Measurements from ENCODE around the gene LDLRAD4. TPM values are rescaled to one million over a fixed set of nuclear protein-coding genes. Genes with fewer than 3 reads are reported as not detected.

The LDLRAD4 gene
- total RNA-seq, 4 donors from 2014 or later, result 2.7 to 22.5 (median 10.8) TPM

- TF ChIP-seq CTCF (IDR thresholded peaks at IDR 0.05) (no peak), POLR2A (IDR thresholded peaks at IDR 0.05) (no peak)
- no peak for DNase-seq (ENCODE audit: low spot score in 2 of 2)
- H3K4me3 ChIP-seq (ENCODE audit: low read depth, poor library complexity, severe bottlenecking), result no peak overlapping the region
- intact Hi-C loops (cut with DNase I; ENCODE audit: low total_unique reads), result no loop called here
Observed at GRCh38 chr18:13275075-13275474, 56.5 kb downstream of the LDLRAD4 start.

GRCh38 chr18:13276530-13277520 lies 58.3 kb downstream of the LDLRAD4 start:
- DNase-seq (ENCODE audit: low spot score in 2 of 2), result peak in 1 of 2 donors; percentile 74
- 81 to 90% methylated on average over 22 to 23 of the region's 23 CpGs for WGBS, 2 donors
- no peak overlapping the region for H3K4me3 ChIP-seq (ENCODE audit: low read depth, poor library complexity, severe bottlenecking)
- intact Hi-C loops (cut with DNase I; ENCODE audit: low total_unique reads), result no loop called here
- TF ChIP-seq CTCF (IDR thresholded peaks at IDR 0.05) (no peak), POLR2A (IDR thresholded peaks at IDR 0.05) (no peak)

DNA sequence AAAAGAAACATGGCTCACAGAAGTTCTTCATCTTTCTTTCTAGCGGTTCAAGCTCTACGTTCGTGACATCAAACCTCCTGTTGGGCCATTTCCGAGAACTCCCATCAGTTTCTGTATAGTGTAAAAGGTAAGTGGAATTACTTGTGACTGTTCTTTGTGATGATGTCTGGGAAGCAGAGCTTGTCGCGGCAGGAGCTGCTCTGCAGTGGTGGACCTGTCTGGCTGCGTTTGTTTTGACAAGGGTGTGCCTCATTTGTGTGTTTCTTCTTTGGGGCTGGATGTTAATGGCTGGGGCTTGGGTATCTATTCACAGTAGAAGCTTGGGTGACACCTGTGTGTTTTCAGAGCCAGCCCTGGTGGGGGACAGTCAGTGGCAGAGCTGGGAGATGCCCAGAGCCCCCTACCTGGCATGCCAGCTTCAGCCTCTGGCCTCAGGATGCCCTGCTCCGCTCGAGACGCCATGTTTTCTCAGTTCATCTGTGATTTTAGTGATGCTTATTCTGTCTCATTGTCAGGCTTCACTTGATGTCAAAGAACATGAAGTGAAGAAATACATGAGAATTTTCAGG lies 59.6 kb downstream of the LDLRAD4 start:
- H3K4me3 ChIP-seq (ENCODE audit: low read depth, poor library complexity, severe bottlenecking), result no peak overlapping the region
- no peak for TF ChIP-seq POLR2A (IDR thresholded peaks at IDR 0.05)
- TF ChIP-seq CTCF (IDR thresholded peaks at IDR 0.05), result no peak
- 91 to 92% methylated on average over 10 of the region's 10 CpGs for WGBS, 2 donors
- peak in 1 of 2 donors; percentile 72 for DNase-seq (ENCODE audit: low spot score in 2 of 2)
- intact Hi-C loops (cut with DNase I; ENCODE audit: low total_unique reads), result no loop called here

DNA sequence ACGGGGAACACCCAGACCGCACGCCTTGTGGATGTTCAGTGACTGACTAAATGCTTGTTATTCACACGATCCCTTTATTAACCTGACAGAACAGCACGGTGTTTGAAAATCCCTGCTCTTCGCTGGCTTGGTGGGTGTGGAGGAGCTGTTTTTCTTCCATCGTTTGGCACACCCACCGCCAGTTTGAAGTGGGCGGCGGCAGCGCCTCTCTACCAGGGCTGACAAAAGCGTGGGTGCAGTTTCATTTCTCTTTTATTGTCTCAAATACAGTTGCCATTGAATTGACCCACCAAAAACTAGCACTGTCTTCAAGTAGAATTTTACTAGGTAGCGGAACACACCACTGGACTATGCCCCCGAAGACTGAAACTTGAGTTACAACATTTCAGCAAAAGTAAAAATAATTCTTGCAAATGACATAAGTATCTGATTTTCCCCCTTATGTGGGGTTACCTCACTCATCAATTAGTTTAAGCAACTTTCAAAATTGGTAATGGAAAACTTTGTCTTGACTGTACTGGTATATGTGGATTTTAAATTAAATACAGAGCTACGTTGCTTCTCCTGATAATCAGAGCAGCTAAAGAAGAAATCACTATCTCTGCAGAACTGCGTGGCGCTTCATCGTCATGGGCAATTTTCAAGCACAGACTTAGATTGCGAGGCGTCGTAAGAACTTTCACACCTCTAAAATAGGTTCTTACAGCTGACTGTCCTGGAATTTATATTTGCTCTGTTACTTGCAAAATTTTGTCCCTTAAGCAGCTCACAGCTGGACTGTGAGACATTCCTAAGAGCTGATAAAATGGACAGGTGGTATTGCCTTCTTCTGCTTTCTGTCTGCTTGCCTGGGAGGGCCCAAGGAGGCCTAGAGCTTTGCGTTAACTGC lies 60.9 kb downstream of the LDLRAD4 start:
- WGBS, 2 donors, result 76 to 82% methylated on average over 22 of the region's 22 CpGs
- no peak overlapping the region for H3K4me3 ChIP-seq (ENCODE audit: low read depth, poor library complexity, severe bottlenecking)
- DNase-seq (ENCODE audit: low spot score in 2 of 2), result peak in 1 of 2 donors; percentile 74
- TF ChIP-seq CTCF (IDR thresholded peaks at IDR 0.05) (no peak), POLR2A (IDR thresholded peaks at IDR 0.05) (no peak)
- intact Hi-C loops (cut with DNase I; ENCODE audit: low total_unique reads), result no loop called here

DNA sequence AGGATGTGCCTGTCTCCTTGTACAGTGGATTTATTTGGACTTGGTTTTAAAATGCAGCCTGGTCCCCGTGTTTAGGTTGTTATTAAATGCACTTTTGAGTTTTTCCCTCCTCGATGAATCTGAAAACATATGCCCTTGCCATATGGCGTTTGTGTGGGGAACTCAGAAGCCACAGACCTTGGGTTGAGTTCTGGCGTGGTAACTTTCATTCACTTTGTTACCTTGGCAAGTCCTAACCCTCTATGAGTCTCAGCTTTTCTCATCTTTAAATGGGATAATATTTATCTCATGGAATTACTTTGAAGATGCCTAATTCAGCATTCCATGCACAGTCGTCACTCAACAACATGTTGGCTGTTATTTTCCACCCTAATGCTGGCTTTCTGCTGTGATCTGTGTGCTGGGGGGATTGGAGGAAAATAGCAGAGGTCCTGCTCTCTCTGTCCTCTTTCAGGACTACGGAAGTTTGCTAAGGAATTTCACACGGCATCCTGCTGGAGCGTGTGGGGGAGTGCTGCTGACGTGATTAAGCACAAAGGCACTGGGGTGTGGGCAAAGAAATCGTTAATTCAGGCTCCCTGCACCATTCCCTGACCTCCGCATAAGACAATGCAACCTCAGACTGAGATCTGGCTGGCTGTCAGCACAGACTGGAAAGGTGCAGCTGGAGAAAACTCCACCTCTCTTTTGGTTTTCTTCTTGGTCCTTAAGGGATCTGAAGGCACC lies 61.7 kb downstream of the LDLRAD4 start:
- intact Hi-C loops (cut with DNase I; ENCODE audit: low total_unique reads), result no loop called here
- WGBS, 2 donors, result 68 to 74% methylated on average over 11 of the region's 11 CpGs
- no peak overlapping the region for H3K4me3 ChIP-seq (ENCODE audit: low read depth, poor library complexity, severe bottlenecking)
- no peak for TF ChIP-seq POLR2A (IDR thresholded peaks at IDR 0.05)
- no peak for TF ChIP-seq CTCF (IDR thresholded peaks at IDR 0.05)
- peak in 1 of 2 donors; percentile 52 for DNase-seq (ENCODE audit: low spot score in 2 of 2)

Measured in lower leg skin (tissue), 4 donors.